ENCODE results near the gene EXOC3. TPM values are rescaled to one million over a fixed set of nuclear protein-coding genes. Genes with fewer than 3 reads are reported as not detected.

EXOC3 gene
- total RNA-seq, 2 donors from 2014 or later = 38.6 to 53.7 TPM

GRCh38 chr5:425714-426113 is 17.3 kb upstream of the EXOC3 start:
- H3K4me1 ChIP-seq (ENCODE audit: control insufficient read depth, insufficient read depth, low read length) = no peaks in the 10 kb centered on the region
- H3K27ac Mint-ChIP-seq = no peak overlapping the region
- H3K9me3 ChIP-seq (ENCODE audit: control insufficient read depth, low read length) = no peaks in the 10 kb centered on the region
- TF ChIP-seq CTCF (conservative IDR thresholded peaks at IDR 0.05) = peak; percentile 53
- no peak for DNase-seq
- no peaks in the 10 kb centered on the region for H3K36me3 Mint-ChIP-seq (ENCODE audit: low read depth)
- no peak overlapping the region for H3K4me3 Mint-ChIP-seq
- H3K36me3 ChIP-seq (ENCODE audit: control insufficient read depth, insufficient read depth, low read length) = no peaks in the 10 kb centered on the region
- H3K27me3 ChIP-seq (ENCODE audit: control insufficient read depth, insufficient read depth, low read length, poor library complexity, severe bottlenecking) = no peaks in the 10 kb centered on the region
- H3K4me3 ChIP-seq (ENCODE audit: low read length) = no peak overlapping the region
- no peaks in the 10 kb centered on the region for H3K9me3 Mint-ChIP-seq
- no peak overlapping the region for H3K9ac ChIP-seq (ENCODE audit: extremely low read depth, low read length, poor library complexity, severe bottlenecking)
- H3K4me1 Mint-ChIP-seq = no peaks in the 10 kb centered on the region
- H3K27ac ChIP-seq (ENCODE audit: low read depth, low read length) = no peak overlapping the region
- 91 to 93% methylated on average over 3 to 5 of the region's 5 CpGs for WGBS, 2 experiments (ENCODE audit: insufficient coverage in 1 of 2, insufficient read length in 1 of 2)
- H3K27me3 Mint-ChIP-seq (ENCODE audit: insufficient read depth) = peaks cover 2% of the 10 kb centered on the region

- Histone ChIP-seq H3K27me3 (ENCODE audit: control insufficient read depth, insufficient read depth, low read length, poor library complexity, severe bottlenecking) (no peaks in the 10 kb centered on the region), H3K27ac (ENCODE audit: low read depth, low read length) (no peak overlapping the region), H3K9me3 (ENCODE audit: control insufficient read depth, low read length) (no peaks in the 10 kb centered on the region), H3K9ac (ENCODE audit: extremely low read depth, low read length, poor library complexity, severe bottlenecking) (no peak overlapping the region), H3K4me1 (ENCODE audit: control insufficient read depth, insufficient read depth, low read length) (no peaks in the 10 kb centered on the region), H3K4me3 (ENCODE audit: low read length) (no peak overlapping the region), H3K36me3 (ENCODE audit: control insufficient read depth, insufficient read depth, low read length) (no peaks in the 10 kb centered on the region)
- Mint-ChIP-seq H3K27ac (no peak overlapping the region), H3K4me3 (no peak overlapping the region), H3K36me3 (ENCODE audit: low read depth) (no peaks in the 10 kb centered on the region), H3K27me3 (ENCODE audit: insufficient read depth) (peaks cover 2% of the 10 kb centered on the region), H3K4me1 (no peaks in the 10 kb centered on the region), H3K9me3 (no peaks in the 10 kb centered on the region)
- no peak for TF ChIP-seq CTCF (conservative IDR thresholded peaks at IDR 0.05)
- DNase-seq = no peak
- 89 to 91% methylated on average over 3 of the region's 3 CpGs for WGBS, 2 experiments (ENCODE audit: insufficient coverage in 1 of 2, insufficient read length in 1 of 2)
Measured at GRCh38 chr5:426392-426976, 16.5 kb upstream of the EXOC3 start.

- Mint-ChIP-seq H3K27me3 (ENCODE audit: insufficient read depth) (peaks cover 2% of the 10 kb centered on the region), H3K27ac (no peak overlapping the region), H3K4me3 (no peak overlapping the region), H3K4me1 (peaks cover 2% of the 10 kb centered on the region), H3K36me3 (ENCODE audit: low read depth) (no peaks in the 10 kb centered on the region), H3K9me3 (no peaks in the 10 kb centered on the region)
- no peak overlapping the region for H3K4me3 ChIP-seq (ENCODE audit: low read length)
- WGBS, 2 experiments (ENCODE audit: insufficient coverage in 1 of 2, insufficient read length in 1 of 2) = 92 to 94% methylated on average over 24 to 39 of the region's 39 CpGs
- no peak for TF ChIP-seq CTCF (conservative IDR thresholded peaks at IDR 0.05)
- DNase-seq = no peak
- no peaks in the 10 kb centered on the region for H3K9me3 ChIP-seq (ENCODE audit: control insufficient read depth, low read length)
- no peaks in the 10 kb centered on the region for H3K27me3 ChIP-seq (ENCODE audit: control insufficient read depth, insufficient read depth, low read length, poor library complexity, severe bottlenecking)
- no peaks in the 10 kb centered on the region for H3K4me1 ChIP-seq (ENCODE audit: control insufficient read depth, insufficient read depth, low read length)
- H3K27ac ChIP-seq (ENCODE audit: low read depth, low read length) = no peak overlapping the region
- H3K9ac ChIP-seq (ENCODE audit: extremely low read depth, low read length, poor library complexity, severe bottlenecking) = no peak overlapping the region
- no peaks in the 10 kb centered on the region for H3K36me3 ChIP-seq (ENCODE audit: control insufficient read depth, insufficient read depth, low read length)
Measured at GRCh38 chr5:427415-428087, 15.4 kb upstream of the EXOC3 start.
